ENCODE data around the gene HOXA9. TPM values are rescaled to one million over a fixed set of nuclear protein-coding genes. Genes with fewer than 3 reads are reported as not detected.

Gene HOXA9
- polyA plus RNA-seq, 3 donors = 0.55 to 1.9 (median 1.2) TPM

GRCh38 chr7:27208998-27209397 is 43.7 kb upstream of the HOXA9 start:
- Histone ChIP-seq H3K4me1 (ENCODE audit: control insufficient read depth in 1 of 2, insufficient read depth in 2 of 2, low read length in 2 of 2) (peaks cover 16 to 22% of the 10 kb centered on the region in 2 donors), H2AFZ (ENCODE audit: insufficient read depth, low read depth, low read length, poor library complexity, severe bottlenecking) (no peak overlapping the region), H4K20me1 (ENCODE audit: insufficient read depth, low read length) (no peaks in the 10 kb centered on the region), H3K27me3 (ENCODE audit: control insufficient read depth in 2 of 2, insufficient read depth in 2 of 2, low read length in 2 of 2) (peaks cover 99 to 100% of the 10 kb centered on the region in 2 donors), H3K79me2 (ENCODE audit: insufficient read depth, low read length) (no peaks in the 10 kb centered on the region), H3K27ac (ENCODE audit: low read depth in 1 of 2, low read length in 2 of 2) (no peak overlapping the region), H3K4me2 (replicated peaks; ENCODE audit: extremely low read depth, low read length, poor library complexity, severe bottlenecking) (no peak overlapping the region), H3K36me3 (replicated peaks in 1 of 2; ENCODE audit: control insufficient read depth in 1 of 2, insufficient read depth in 2 of 2, low read length in 2 of 2) (no peaks in the 10 kb centered on the region), H3K9me3 (replicated peaks in 1 of 2; ENCODE audit: control insufficient read depth in 1 of 2, insufficient read depth in 1 of 2, low read length in 2 of 2) (peaks cover 4 to 22% of the 10 kb centered on the region in 2 donors), H3K4me3 (replicated peaks in 1 of 3; ENCODE audit: low read depth in 2 of 3, low read length in 3 of 3) (no peak overlapping the region), H3K9ac (ENCODE audit: insufficient read depth, low read length, poor library complexity, severe bottlenecking) (no peak overlapping the region)
- peak overlapping the region in 1 of 2 donors; percentile 80 for H3K4me3 Mint-ChIP-seq
- H3K4me1 Mint-ChIP-seq = peaks cover 35% of the 10 kb centered on the region
- no peak overlapping the region for H3K27ac Mint-ChIP-seq
- peaks cover 99 to 100% (median 99%) of the 10 kb centered on the region in 3 donors for H3K27me3 Mint-ChIP-seq (ENCODE audit: low read depth in 3 of 3)
- 73% methylated on average over 4 of the region's 4 CpGs for WGBS (ENCODE audit: insufficient coverage)
- H3K9me3 Mint-ChIP-seq = peaks cover 0 to 31% (median 12%) of the 10 kb centered on the region in 7 donors
- intact Hi-C loops (cut with micrococcal nuclease) = loop anchor here (5.0 to 10.0 kb wide), 2 partner anchors 363 to 886 kb away; no protein-coding TSS in a partner anchor
- DNase-seq = no peak
- no peak for TF ChIP-seq CTCF (IDR thresholded peaks at IDR 0.05)
- H3K36me3 Mint-ChIP-seq = peaks cover 8 to 9% of the 10 kb centered on the region in 2 donors

- Histone ChIP-seq H3K27me3 (ENCODE audit: control insufficient read depth in 2 of 2, insufficient read depth in 2 of 2, low read length in 2 of 2) (peaks cover 99 to 100% of the 10 kb centered on the region in 2 donors), H3K79me2 (ENCODE audit: insufficient read depth, low read length) (no peaks in the 10 kb centered on the region), H3K4me3 (replicated peaks in 1 of 3; ENCODE audit: low read depth in 2 of 3, low read length in 3 of 3) (no peak overlapping the region), H3K4me2 (replicated peaks; ENCODE audit: extremely low read depth, low read length, poor library complexity, severe bottlenecking) (no peak overlapping the region), H3K27ac (ENCODE audit: low read depth in 1 of 2, low read length in 2 of 2) (no peak overlapping the region), H2AFZ (ENCODE audit: insufficient read depth, low read depth, low read length, poor library complexity, severe bottlenecking) (no peak overlapping the region), H3K4me1 (ENCODE audit: control insufficient read depth in 1 of 2, insufficient read depth in 2 of 2, low read length in 2 of 2) (peaks cover 17% of the 10 kb centered on the region in 2 donors), H4K20me1 (ENCODE audit: insufficient read depth, low read length) (no peaks in the 10 kb centered on the region), H3K36me3 (replicated peaks in 1 of 2; ENCODE audit: control insufficient read depth in 1 of 2, insufficient read depth in 2 of 2, low read length in 2 of 2) (no peaks in the 10 kb centered on the region), H3K9me3 (replicated peaks in 1 of 2; ENCODE audit: control insufficient read depth in 1 of 2, insufficient read depth in 1 of 2, low read length in 2 of 2) (peaks cover 4 to 33% of the 10 kb centered on the region in 2 donors), H3K9ac (ENCODE audit: insufficient read depth, low read length, poor library complexity, severe bottlenecking) (no peak overlapping the region)
- H3K4me3 Mint-ChIP-seq = peak overlapping the region in 1 of 2 donors; percentile 57
- TF ChIP-seq CTCF (IDR thresholded peaks at IDR 0.05) = no peak
- peaks cover 0 to 37% (median 13%) of the 10 kb centered on the region in 7 donors for H3K9me3 Mint-ChIP-seq
- peaks cover 8 to 10% of the 10 kb centered on the region in 2 donors for H3K36me3 Mint-ChIP-seq
- 0% methylated on average over 3 of the region's 7 CpGs for WGBS (ENCODE audit: insufficient coverage)
- intact Hi-C loops (cut with micrococcal nuclease) = loop anchor here (5.0 to 10.0 kb wide), 2 partner anchors 365 to 887 kb away; no protein-coding TSS in a partner anchor
- no peak overlapping the region for H3K27ac Mint-ChIP-seq
- peaks cover 99 to 100% (median 100%) of the 10 kb centered on the region in 3 donors for H3K27me3 Mint-ChIP-seq (ENCODE audit: low read depth in 3 of 3)
- H3K4me1 Mint-ChIP-seq = peaks cover 32% of the 10 kb centered on the region
- DNase-seq = no peak
These were observed 42.1 kb upstream of the HOXA9 start for GRCh38 chr7:27207348-27207985.

Data from CD14-positive monocyte (primary cell).